Measurements from ENCODE around the gene ARHGAP22. TPM values are rescaled to one million over a fixed set of nuclear protein-coding genes. Genes with fewer than 3 reads are reported as not detected.

Gene ARHGAP22
- total RNA-seq, 2 experiments from 2014 or later = 0.19 to 0.46 TPM

DNA sequence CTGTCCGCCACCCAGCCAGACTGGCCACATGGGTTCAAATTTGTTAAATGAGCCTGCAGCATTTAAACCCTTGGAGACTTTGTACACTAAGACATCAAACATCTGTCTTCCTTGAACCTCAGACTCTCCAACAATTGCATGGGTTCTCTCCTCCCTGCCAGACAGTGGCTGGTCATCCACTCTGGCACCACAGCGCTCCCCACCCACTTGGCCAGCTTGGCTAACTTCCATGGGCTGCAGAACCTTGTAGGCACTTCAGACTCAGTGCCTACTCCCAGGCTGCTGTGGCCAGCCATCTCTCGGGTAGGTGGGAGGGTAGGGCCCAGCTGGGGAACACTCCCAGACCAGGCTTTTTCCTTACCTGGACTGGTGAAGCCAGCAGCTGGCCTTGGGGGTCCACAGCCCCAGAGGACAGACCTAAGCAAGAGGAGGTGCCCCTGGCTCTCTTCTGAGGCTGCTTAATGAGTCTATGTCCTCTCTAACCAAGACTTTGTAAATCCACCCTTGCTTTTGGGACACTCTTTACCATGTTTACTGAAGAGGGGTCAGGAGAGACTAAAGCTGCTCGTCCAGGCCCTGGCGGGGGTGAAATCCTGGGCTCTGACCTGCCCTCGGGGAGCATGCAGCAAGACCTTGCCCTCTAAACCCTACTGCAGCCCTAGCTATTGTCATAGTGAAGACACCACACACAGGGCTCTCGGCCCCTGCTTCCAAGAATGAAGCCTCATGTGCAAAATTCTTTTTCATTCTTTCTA is 82.7 kb downstream of the ARHGAP22 start:
- POLR2A ChIA-PET = no interaction called here
- H3K9me3 ChIP-seq (ENCODE audit: low read length) = no peaks in the 10 kb centered on the region
- intact Hi-C loops (cut with micrococcal nuclease; ENCODE audit: unreplicated experiment) = no loop called here
- no peak overlapping the region for H3K27ac ChIP-seq (ENCODE audit: low read depth, low read length, poor library complexity, severe bottlenecking)
- no peak overlapping the region for H3K4me2 ChIP-seq (ENCODE audit: low read length)
- no peak for DNase-seq (ENCODE audit: low spot score)
- H3K79me2 ChIP-seq (ENCODE audit: insufficient read depth, low read depth, low read length) = no peaks in the 10 kb centered on the region
- CTCF ChIA-PET (ENCODE audit: unreplicated experiment) = interaction anchor here (0.7 kb wide), 1 partner anchor 134 kb away, joined by 7 read pairs; no protein-coding TSS in a partner anchor
- no peaks in the 10 kb centered on the region for H3K9me2 ChIP-seq (ENCODE audit: insufficient read depth, low read length)
- no TSS peak for BruUV-seq (replicated peaks)
- no peaks in the 10 kb centered on the region for H3K36me3 ChIP-seq (ENCODE audit: insufficient read depth, low read length)
- no peak overlapping the region for H3K4me3 ChIP-seq (ENCODE audit: low read depth, low read length, poor library complexity, severe bottlenecking)
- H3K4me1 ChIP-seq (ENCODE audit: insufficient read depth, low read length, poor library complexity, severe bottlenecking) = no peaks in the 10 kb centered on the region
- H2AFZ ChIP-seq (ENCODE audit: low read length) = no peak overlapping the region
- TF ChIP-seq EZH2phosphoT487 (IDR thresholded peaks at IDR 0.05; ENCODE audit: borderline replicate concordance, low read depth, low read length) = no peak
- TF ChIP-seq, protein P1, sequence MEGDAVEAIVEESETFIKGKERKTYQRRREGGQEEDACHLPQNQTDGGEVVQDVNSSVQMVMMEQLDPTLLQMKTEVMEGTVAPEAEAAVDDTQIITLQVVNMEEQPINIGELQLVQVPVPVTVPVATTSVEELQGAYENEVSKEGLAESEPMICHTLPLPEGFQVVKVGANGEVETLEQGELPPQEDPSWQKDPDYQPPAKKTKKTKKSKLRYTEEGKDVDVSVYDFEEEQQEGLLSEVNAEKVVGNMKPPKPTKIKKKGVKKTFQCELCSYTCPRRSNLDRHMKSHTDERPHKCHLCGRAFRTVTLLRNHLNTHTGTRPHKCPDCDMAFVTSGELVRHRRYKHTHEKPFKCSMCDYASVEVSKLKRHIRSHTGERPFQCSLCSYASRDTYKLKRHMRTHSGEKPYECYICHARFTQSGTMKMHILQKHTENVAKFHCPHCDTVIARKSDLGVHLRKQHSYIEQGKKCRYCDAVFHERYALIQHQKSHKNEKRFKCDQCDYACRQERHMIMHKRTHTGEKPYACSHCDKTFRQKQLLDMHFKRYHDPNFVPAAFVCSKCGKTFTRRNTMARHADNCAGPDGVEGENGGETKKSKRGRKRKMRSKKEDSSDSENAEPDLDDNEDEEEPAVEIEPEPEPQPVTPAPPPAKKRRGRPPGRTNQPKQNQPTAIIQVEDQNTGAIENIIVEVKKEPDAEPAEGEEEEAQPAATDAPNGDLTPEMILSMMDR (conservative IDR thresholded peaks at IDR 0.05; ENCODE audit: low read length) = no peak
- no peaks in the 10 kb centered on the region for H4K20me1 ChIP-seq (ENCODE audit: insufficient read depth, low read length)

DNA sequence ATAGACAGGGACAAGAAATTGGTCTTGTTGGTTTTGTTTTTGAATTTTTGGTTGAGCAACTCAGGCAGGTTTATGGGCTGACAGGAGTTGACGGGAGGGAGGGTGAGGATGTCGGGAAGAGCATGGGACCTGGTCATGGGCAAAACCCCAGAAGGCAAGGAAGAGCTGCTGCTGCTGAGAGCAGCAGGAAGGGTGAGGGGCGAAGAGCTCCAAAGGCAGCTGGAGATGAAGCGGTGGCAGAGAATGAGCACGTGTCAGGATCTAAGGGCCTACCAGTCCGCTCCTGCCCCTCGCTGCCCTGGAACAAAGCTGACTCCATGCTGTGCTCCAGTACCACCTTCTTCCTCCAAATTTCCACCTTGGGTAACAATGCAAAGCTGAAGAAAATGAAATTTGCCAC is 84.3 kb downstream of the ARHGAP22 start:
- no peak for TF ChIP-seq EZH2phosphoT487 (IDR thresholded peaks at IDR 0.05; ENCODE audit: borderline replicate concordance, low read depth, low read length)
- TF ChIP-seq, protein P1 (conservative IDR thresholded peaks at IDR 0.05; ENCODE audit: low read length) = no peak
- ChIA-PET CTCF (ENCODE audit: unreplicated experiment) (no interaction called here), POLR2A (interaction anchor here (0.6 kb wide), 1 partner anchor 141 kb away, joined by 3 read pairs; no protein-coding TSS in a partner anchor)
- BruUV-seq (replicated peaks) = no TSS peak
- no peak for DNase-seq (ENCODE audit: low spot score)
- Histone ChIP-seq H3K79me2 (ENCODE audit: insufficient read depth, low read depth, low read length) (no peaks in the 10 kb centered on the region), H3K4me1 (ENCODE audit: insufficient read depth, low read length, poor library complexity, severe bottlenecking) (no peaks in the 10 kb centered on the region), H3K9me3 (ENCODE audit: low read length) (0 out of 2 replicates have a peak, but pooled peaks cover under 1% of the 10 kb centered on the region), H3K27ac (ENCODE audit: low read depth, low read length, poor library complexity, severe bottlenecking) (no peak overlapping the region), H3K4me3 (ENCODE audit: low read depth, low read length, poor library complexity, severe bottlenecking) (no peak overlapping the region), H3K4me2 (ENCODE audit: low read length) (no peak overlapping the region), H3K9me2 (ENCODE audit: insufficient read depth, low read length) (no peaks in the 10 kb centered on the region), H2AFZ (ENCODE audit: low read length) (no peak overlapping the region), H4K20me1 (ENCODE audit: insufficient read depth, low read length) (no peaks in the 10 kb centered on the region), H3K36me3 (ENCODE audit: insufficient read depth, low read length) (no peaks in the 10 kb centered on the region)
- intact Hi-C loops (cut with micrococcal nuclease; ENCODE audit: unreplicated experiment) = no loop called here

DNA sequence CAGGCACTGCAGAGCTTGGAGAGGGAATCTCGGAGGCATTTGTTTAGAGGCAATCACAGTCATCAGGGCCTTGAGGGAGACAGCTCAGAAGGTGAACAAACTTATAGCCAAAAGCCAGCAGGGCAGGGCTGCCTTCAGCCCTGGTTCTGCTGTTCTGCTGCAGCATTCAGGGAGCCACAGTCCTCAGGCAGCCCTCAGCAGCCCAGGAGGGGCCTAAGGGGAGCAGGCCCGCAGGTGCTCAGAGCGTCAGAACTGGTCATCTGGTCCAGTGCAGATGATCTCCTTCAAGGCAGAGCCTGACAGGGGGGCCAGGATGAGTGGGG is 84.7 kb downstream of the ARHGAP22 start:
- Histone ChIP-seq H3K9me2 (ENCODE audit: insufficient read depth, low read length) (no peaks in the 10 kb centered on the region), H4K20me1 (ENCODE audit: insufficient read depth, low read length) (no peaks in the 10 kb centered on the region), H3K9me3 (ENCODE audit: low read length) (peaks cover 4% of the 10 kb centered on the region), H3K36me3 (ENCODE audit: insufficient read depth, low read length) (no peaks in the 10 kb centered on the region), H3K79me2 (ENCODE audit: insufficient read depth, low read depth, low read length) (no peaks in the 10 kb centered on the region), H3K4me3 (ENCODE audit: low read depth, low read length, poor library complexity, severe bottlenecking) (no peak overlapping the region), H3K4me2 (ENCODE audit: low read length) (no peak overlapping the region), H2AFZ (ENCODE audit: low read length) (no peak overlapping the region), H3K4me1 (ENCODE audit: insufficient read depth, low read length, poor library complexity, severe bottlenecking) (no peaks in the 10 kb centered on the region), H3K27ac (ENCODE audit: low read depth, low read length, poor library complexity, severe bottlenecking) (no peak overlapping the region)
- ChIA-PET POLR2A (no interaction called here), CTCF (ENCODE audit: unreplicated experiment) (no interaction called here)
- BruUV-seq (replicated peaks) = no TSS peak
- DNase-seq (ENCODE audit: low spot score) = no peak
- intact Hi-C loops (cut with micrococcal nuclease; ENCODE audit: unreplicated experiment) = no loop called here
- TF ChIP-seq, protein P1 (conservative IDR thresholded peaks at IDR 0.05; ENCODE audit: low read length) = no peak
- no peak for TF ChIP-seq EZH2phosphoT487 (IDR thresholded peaks at IDR 0.05; ENCODE audit: borderline replicate concordance, low read depth, low read length)

Measured in OCI-LY7 (cell line).